SU-DHL-6 (cell line): ENCODE data around the gene DICER1.

Experiments used
- H2AFZ ChIP-seq: fragments of 200-600 bp; sonication (generic); 2 replicates; pipeline ENCODE4 v1.6.1; 2014; ENCODE audit warnings: low read depth, mild to moderate bottlenecking, moderate library complexity, mixed read lengths, antibody characterized with exemption, low read length; ENCODE audit not compliant: severe bottlenecking
- H3F3A ChIP-seq: fragments of 200-600 bp; shearing (Covaris generic); 2 replicates; pipeline ENCODE4 v1.6.0; 2016; ENCODE audit warnings: antibody characterized with exemption, mild to moderate bottlenecking; ENCODE audit not compliant: insufficient read depth
- H3K27ac ChIP-seq: fragments of 200-600 bp; sonication (generic); 2 replicates; pipeline ENCODE4 v1.5.1; 2016; ENCODE audit warnings: low read depth, mild to moderate bottlenecking, low read length, moderate library complexity, mixed read lengths
- H3K27me3 ChIP-seq: fragments of 200-600 bp; sonication (generic), shearing (Covaris generic); 2 replicates; pipeline ENCODE4 v1.6.0; 2014; ENCODE audit warnings: mild to moderate bottlenecking, low read length
- H3K36me3 ChIP-seq: fragments of 200-600 bp; sonication (generic); 2 replicates; pipeline ENCODE4 v1.6.1; 2014; ENCODE audit warnings: mild to moderate bottlenecking, low read length, mixed read lengths
- H3K4me2 ChIP-seq: fragments of 300-600, 200-600 bp; shearing (Covaris generic), sonication (generic); 2 replicates; pipeline ENCODE4 v1.6.0; 2014; ENCODE audit warnings: low read length, low read depth, mild to moderate bottlenecking; ENCODE audit not compliant: poor library complexity, severe bottlenecking
- H3K4me3 ChIP-seq: fragments of 200-600 bp; sonication (generic); 2 replicates; pipeline ENCODE4 v1.5.1; 2014; ENCODE audit warnings: antibody characterized with exemption, low read length, mild to moderate bottlenecking, mixed read lengths; ENCODE audit not compliant: insufficient read depth, poor library complexity, severe bottlenecking
- H3K79me2 ChIP-seq: fragments of 200-600 bp; sonication (generic); 2 replicates; pipeline ENCODE4 v1.6.1; 2014; ENCODE audit warnings: mild to moderate bottlenecking, low read length, moderate library complexity; ENCODE audit not compliant: insufficient read depth
- H3K9ac ChIP-seq: fragments of 200-600 bp; sonication (generic); 2 replicates; pipeline ENCODE4 v1.7.0; 2014; ENCODE audit warnings: mild to moderate bottlenecking, low read length
- H3K9me2 ChIP-seq: fragments of 200-600 bp; sonication (generic); replicated peaks from 2 replicates; pipeline ENCODE4 v1.6.1; 2014; ENCODE audit warnings: low read length; ENCODE audit not compliant: insufficient read depth
- H3K9me3 ChIP-seq: fragments of 200-600 bp; sonication (generic); 2 replicates; pipeline ENCODE4 v1.6.1; 2014; ENCODE audit warnings: low read length, mixed read lengths; ENCODE audit not compliant: insufficient read depth
- H4K20me1 ChIP-seq: fragments of 200-600 bp; sonication (generic); 2 replicates; pipeline ENCODE4 v1.6.1; 2014; ENCODE audit warnings: low read depth, mild to moderate bottlenecking, antibody characterized with exemption, low read length, moderate library complexity, mixed read lengths
- CTCF ChIP-seq: fragments of 200-600 bp; sonication (generic); IDR thresholded peaks from one replicate; pipeline ENCODE4 v1.5.1; 2017; ENCODE audit warnings: antibody characterized with exemption, mild to moderate bottlenecking, low read length, moderate library complexity; ENCODE audit not compliant: insufficient read depth, poor library complexity, severe bottlenecking
- EZH2phosphoT487 ChIP-seq: fragments of 200-600 bp; sonication (generic), shearing (Covaris generic); conservative IDR thresholded peaks from 2 replicates; pipeline ENCODE4 v1.6.1; 2018; ENCODE audit warnings: mild to moderate bottlenecking, antibody characterized with exemption, low read length, moderate library complexity, mixed read lengths

DICER1 gene

GRCh38 chr14:95046711-95047681 is 110.3 kb downstream of the DICER1 start:
- Histone ChIP-seq H3K9ac (no peak overlapping the region), H3K4me3 (no peak overlapping the region), H3K27ac (no peak overlapping the region), H3F3A (no peaks in the 10 kb centered on the region), H3K27me3 (no peaks in the 10 kb centered on the region), H3K36me3 (no peaks in the 10 kb centered on the region), H3K9me3 (no peaks in the 10 kb centered on the region), H3K9me2 (no peaks in the 10 kb centered on the region), H4K20me1 (no peaks in the 10 kb centered on the region), H2AFZ (no peak overlapping the region), H3K79me2 (no peaks in the 10 kb centered on the region), H3K4me2 (no peak overlapping the region)
- TF ChIP-seq EZH2phosphoT487 (no peak), CTCF (no peak)

GRCh38 chr14:95045836-95046430 is 111.4 kb downstream of the DICER1 start:
- Histone ChIP-seq H3K79me2 (no peaks in the 10 kb centered on the region), H3K4me2 (no peak overlapping the region), H3K4me3 (no peak overlapping the region), H3K9me2 (no peaks in the 10 kb centered on the region), H2AFZ (no peak overlapping the region), H3K27ac (no peak overlapping the region), H3K36me3 (no peaks in the 10 kb centered on the region), H3F3A (no peaks in the 10 kb centered on the region), H3K9me3 (no peaks in the 10 kb centered on the region), H3K9ac (no peak overlapping the region), H3K27me3 (no peaks in the 10 kb centered on the region), H4K20me1 (no peaks in the 10 kb centered on the region)
- no peak for TF ChIP-seq CTCF
- no peak for TF ChIP-seq EZH2phosphoT487

- TF ChIP-seq CTCF, result no peak
- TF ChIP-seq EZH2phosphoT487, result no peak
- Histone ChIP-seq H4K20me1 (no peaks in the 10 kb centered on the region), H3K27me3 (no peaks in the 10 kb centered on the region), H3K36me3 (no peaks in the 10 kb centered on the region), H3K9ac (no peak overlapping the region), H3K4me2 (no peak overlapping the region), H3K9me3 (no peaks in the 10 kb centered on the region), H3K27ac (no peak overlapping the region), H3F3A (no peaks in the 10 kb centered on the region), H3K9me2 (no peaks in the 10 kb centered on the region), H3K79me2 (no peaks in the 10 kb centered on the region), H2AFZ (no peak overlapping the region), H3K4me3 (no peak overlapping the region)
Observed at GRCh38 chr14:95045106-95045701, 112.1 kb downstream of the DICER1 start.
